Measurements from ENCODE around the gene CLCA2.

CLCA2 gene

GRCh38 chr1:86434059-86434458 lies 10.1 kb downstream of the CLCA2 start:
- no peak for DNase-seq

GRCh38 chr1:86435327-86435726 lies 11.4 kb downstream of the CLCA2 start:
- DNase-seq, result no peak

GRCh38 chr1:86436041-86436440 lies 12.1 kb downstream of the CLCA2 start:
- no peak for DNase-seq

GRCh38 chr1:86441581-86441980 lies 17.6 kb downstream of the CLCA2 start:
- DNase-seq, result no peak

- DNase-seq, result no peak
Observed at GRCh38 chr1:86441997-86442396, 18.0 kb downstream of the CLCA2 start.

- no peak for DNase-seq
Observed at GRCh38 chr1:86445919-86446318, 21.9 kb downstream of the CLCA2 start.

GRCh38 chr1:86447198-86447790 lies 23.3 kb downstream of the CLCA2 start:
- no peak for DNase-seq

GRCh38 chr1:86448670-86449069 lies 24.7 kb downstream of the CLCA2 start:
- DNase-seq, result no peak

- no peak for DNase-seq
Observed at GRCh38 chr1:86449103-86449502, 25.1 kb downstream of the CLCA2 start.

- DNase-seq, result no peak
Observed at GRCh38 chr1:86450847-86451246, 26.9 kb downstream of the CLCA2 start.

GRCh38 chr1:86453664-86454063 lies 29.7 kb downstream of the CLCA2 start:
- DNase-seq, result no peak

GRCh38 chr1:86455073-86455472 lies 31.1 kb downstream of the CLCA2 start:
- DNase-seq, result no peak

GRCh38 chr1:86460998-86461397 lies 37.0 kb downstream of the CLCA2 start:
- no peak for DNase-seq

- DNase-seq, result no peak
Observed at GRCh38 chr1:86461482-86461881, 37.5 kb downstream of the CLCA2 start.

GRCh38 chr1:86464819-86465218 lies 40.8 kb downstream of the CLCA2 start:
- DNase-seq, result no peak

- DNase-seq, result no peak
Observed at GRCh38 chr1:86466109-86466844, 42.3 kb downstream of the CLCA2 start.

- no peak for DNase-seq
Observed at GRCh38 chr1:86466986-86467385, 43.0 kb downstream of the CLCA2 start.

GRCh38 chr1:86468501-86468977 lies 44.6 kb downstream of the CLCA2 start, which contains the start of gene CLCA1:
Gene CLCA1 (plus strand): TSS chr1:86468927. CDS start chr1:86468972, 45 bp downstream.
- DNase-seq, result no peak

- DNase-seq, result no peak
Observed at GRCh38 chr1:86470859-86471258, 46.9 kb downstream of the CLCA2 start.

- no peak for DNase-seq
Observed at GRCh38 chr1:86471291-86471690, 47.3 kb downstream of the CLCA2 start.

GRCh38 chr1:86472152-86472551 lies 48.2 kb downstream of the CLCA2 start:
- DNase-seq, result no peak

GRCh38 chr1:86472767-86473166 lies 48.8 kb downstream of the CLCA2 start:
- DNase-seq, result no peak

- DNase-seq, result no peak
Observed at GRCh38 chr1:86477256-86477655, 53.3 kb downstream of the CLCA2 start.

GRCh38 chr1:86477682-86478081 lies 53.7 kb downstream of the CLCA2 start:
- no peak for DNase-seq
